Measurements from ENCODE around the gene SLC50A1.
"Not testable (repeated sequence)": the region's sequence is repeated elsewhere in the genome, so short reads cannot be mapped to it uniquely, and the experiment has no call there.

Gene SLC50A1

DNA sequence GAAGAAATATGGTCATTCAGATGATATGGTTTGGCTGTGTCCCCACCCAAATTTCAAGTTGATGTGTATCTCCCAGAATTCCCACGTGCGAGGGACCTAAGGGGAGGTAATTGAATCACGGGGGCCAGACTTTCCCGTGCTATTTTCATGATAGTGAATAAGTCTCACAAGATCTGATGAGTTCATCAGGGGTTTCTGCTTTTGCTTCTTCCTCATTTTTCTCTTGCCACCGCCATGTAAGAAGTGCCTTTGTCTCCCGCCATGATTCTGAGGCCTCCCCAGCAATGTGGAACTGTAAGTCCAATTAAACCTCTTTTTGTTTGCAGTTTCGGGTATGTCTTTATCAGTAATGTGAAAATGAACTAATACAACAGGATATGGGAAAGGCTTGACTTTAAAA is 6.1 kb downstream of the SLC50A1 start:
- DNase-seq (ENCODE audit: low read depth in 2 of 2), result no peak
- H3K4me3 ChIP-seq (replicated peaks in 1 of 2; ENCODE audit: low read depth in 2 of 2, low read length in 2 of 2), result no peak overlapping the region
- TF ChIP-seq, protein P1, sequence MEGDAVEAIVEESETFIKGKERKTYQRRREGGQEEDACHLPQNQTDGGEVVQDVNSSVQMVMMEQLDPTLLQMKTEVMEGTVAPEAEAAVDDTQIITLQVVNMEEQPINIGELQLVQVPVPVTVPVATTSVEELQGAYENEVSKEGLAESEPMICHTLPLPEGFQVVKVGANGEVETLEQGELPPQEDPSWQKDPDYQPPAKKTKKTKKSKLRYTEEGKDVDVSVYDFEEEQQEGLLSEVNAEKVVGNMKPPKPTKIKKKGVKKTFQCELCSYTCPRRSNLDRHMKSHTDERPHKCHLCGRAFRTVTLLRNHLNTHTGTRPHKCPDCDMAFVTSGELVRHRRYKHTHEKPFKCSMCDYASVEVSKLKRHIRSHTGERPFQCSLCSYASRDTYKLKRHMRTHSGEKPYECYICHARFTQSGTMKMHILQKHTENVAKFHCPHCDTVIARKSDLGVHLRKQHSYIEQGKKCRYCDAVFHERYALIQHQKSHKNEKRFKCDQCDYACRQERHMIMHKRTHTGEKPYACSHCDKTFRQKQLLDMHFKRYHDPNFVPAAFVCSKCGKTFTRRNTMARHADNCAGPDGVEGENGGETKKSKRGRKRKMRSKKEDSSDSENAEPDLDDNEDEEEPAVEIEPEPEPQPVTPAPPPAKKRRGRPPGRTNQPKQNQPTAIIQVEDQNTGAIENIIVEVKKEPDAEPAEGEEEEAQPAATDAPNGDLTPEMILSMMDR (IDR thresholded peaks at IDR 0.05; ENCODE audit: low read depth, low read length), result no peak

- DNase-seq (ENCODE audit: low read depth in 2 of 2), result no peak
- H3K4me3 ChIP-seq (replicated peaks in 1 of 2; ENCODE audit: low read depth in 2 of 2, low read length in 2 of 2), result no peak overlapping the region
- TF ChIP-seq, protein P1 (IDR thresholded peaks at IDR 0.05; ENCODE audit: low read depth, low read length), result no peak
Observed at GRCh38 chr1:155145491-155145890, 9.8 kb downstream of the SLC50A1 start.

GRCh38 chr1:155155996-155156643 is 20.5 kb downstream of the SLC50A1 start:
- H3K4me3 ChIP-seq (replicated peaks in 1 of 2; ENCODE audit: low read depth in 2 of 2, low read length in 2 of 2); DNase-seq (ENCODE audit: low read depth in 2 of 2): not testable (repeated sequence)

DNA sequence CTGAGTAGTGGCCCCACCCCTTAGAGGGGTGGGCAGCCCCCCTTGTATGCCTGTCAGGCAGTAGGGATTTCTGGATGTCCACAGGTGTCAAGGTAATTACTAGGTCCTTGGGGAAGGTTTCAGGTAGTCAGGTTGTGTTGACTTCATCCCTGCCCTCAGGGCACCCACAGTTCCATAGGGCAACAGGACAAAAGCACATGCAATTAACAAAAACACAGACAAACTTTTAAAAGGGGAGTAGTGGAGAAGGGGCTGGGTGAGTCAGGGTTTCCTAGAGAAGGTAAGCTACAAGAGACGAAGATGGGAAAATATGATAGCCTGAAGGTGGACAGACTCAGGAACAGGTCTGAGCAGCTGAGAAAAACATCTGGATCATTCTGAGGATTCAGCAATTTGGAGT is 23.3 kb downstream of the SLC50A1 start:
- TF ChIP-seq, protein P1 (IDR thresholded peaks at IDR 0.05; ENCODE audit: low read depth, low read length), result no peak

DNA sequence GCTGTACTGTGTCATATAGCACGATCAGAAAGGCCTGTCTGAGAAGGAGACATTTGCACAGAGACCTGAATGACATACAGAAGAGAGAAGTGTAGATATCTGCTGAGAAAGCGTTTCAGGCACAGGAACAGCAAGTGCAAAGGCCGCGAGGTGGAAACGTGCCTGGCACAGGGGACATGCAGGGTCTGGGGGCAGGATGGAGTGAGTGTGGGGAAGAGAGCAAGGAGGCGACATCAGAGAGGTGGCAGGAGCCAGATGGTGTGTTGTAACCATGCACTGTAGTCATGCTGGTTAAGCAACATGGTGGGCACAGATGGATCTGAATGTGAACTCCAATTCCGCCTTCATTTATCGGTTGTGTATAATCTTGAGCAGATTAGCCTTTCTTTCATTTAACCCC is 24.5 kb downstream of the SLC50A1 start:
- DNase-seq (ENCODE audit: low read depth in 2 of 2), result no peak
- TF ChIP-seq, protein P1 (IDR thresholded peaks at IDR 0.05; ENCODE audit: low read depth, low read length), result no peak
- no peak overlapping the region for H3K4me3 ChIP-seq (replicated peaks in 1 of 2; ENCODE audit: low read depth in 2 of 2, low read length in 2 of 2)

More for the DNA sequence above, 23.3 kb downstream of the SLC50A1 start:
- DNase-seq (ENCODE audit: low read depth in 2 of 2), result no peak
- H3K4me3 ChIP-seq (replicated peaks in 1 of 2; ENCODE audit: low read depth in 2 of 2, low read length in 2 of 2), result no peak overlapping the region

- not testable (repeated sequence) for DNase-seq (ENCODE audit: low read depth in 2 of 2); H3K4me3 ChIP-seq (replicated peaks in 1 of 2; ENCODE audit: low read depth in 2 of 2, low read length in 2 of 2)
Observed at GRCh38 chr1:155162631-155163030, 27.0 kb downstream of the SLC50A1 start.

DNA sequence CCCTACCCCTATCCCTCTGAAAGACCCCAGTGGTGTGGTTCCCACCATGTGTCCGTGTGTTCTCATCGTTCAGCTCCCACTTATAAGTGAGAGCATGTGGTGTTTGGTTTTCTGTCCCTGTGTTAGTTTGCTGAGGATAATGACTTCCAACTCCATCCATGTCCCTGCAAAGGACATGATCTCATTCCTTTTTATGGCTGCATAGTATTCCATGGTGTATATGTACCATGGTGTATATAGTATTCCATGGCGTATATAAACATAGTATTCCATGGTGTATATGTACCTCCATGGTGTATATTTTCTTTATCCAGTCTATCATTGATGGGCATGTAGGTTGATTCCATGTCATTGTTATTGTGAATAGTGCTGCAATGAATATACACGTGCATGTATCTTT is 28.1 kb downstream of the SLC50A1 start:
- H3K4me3 ChIP-seq (replicated peaks in 1 of 2; ENCODE audit: low read depth in 2 of 2, low read length in 2 of 2); DNase-seq (ENCODE audit: low read depth in 2 of 2): not testable (repeated sequence)

- DNase-seq (ENCODE audit: low read depth in 2 of 2), result not testable (repeated sequence)
Observed at GRCh38 chr1:155164625-155165024, 29.0 kb downstream of the SLC50A1 start.

DNA sequence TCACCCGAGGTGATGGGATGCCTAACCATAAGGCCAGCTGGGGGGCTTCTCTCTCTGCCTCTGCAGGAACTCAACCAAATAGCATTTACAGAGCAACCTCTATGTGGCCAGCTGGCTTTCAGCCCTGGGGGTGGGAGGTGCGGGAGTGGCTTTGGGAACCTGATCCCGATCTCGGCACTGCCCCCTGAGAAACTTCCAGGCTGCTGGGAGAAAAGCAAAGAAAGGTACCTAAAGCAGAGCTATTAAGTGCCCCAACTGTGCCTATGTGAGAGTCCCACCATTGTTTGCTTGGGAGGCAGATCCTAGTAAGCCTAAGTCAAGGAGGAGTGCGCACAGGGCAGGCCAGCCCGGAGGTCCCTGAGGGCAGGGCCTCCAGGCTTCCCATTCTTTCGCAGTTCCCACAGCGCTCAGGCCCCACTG is 30.4 kb downstream of the SLC50A1 start:
- H3K4me3 ChIP-seq (replicated peaks in 1 of 2; ENCODE audit: low read depth in 2 of 2, low read length in 2 of 2), result no peak overlapping the region
- TF ChIP-seq, protein P1 (IDR thresholded peaks at IDR 0.05; ENCODE audit: low read depth, low read length), result no peak
- DNase-seq (ENCODE audit: low read depth in 2 of 2), result no peak

More at GRCh38 chr1:155164625-155165024, 29.0 kb downstream of the SLC50A1 start:
- not testable (repeated sequence) for H3K4me3 ChIP-seq (replicated peaks in 1 of 2; ENCODE audit: low read depth in 2 of 2, low read length in 2 of 2)

All from cardiac fibroblast (primary cell).